Type B pancreatic cell (in vitro differentiated cells): ENCODE measurements around the gene FAM83G. TPM values are rescaled to one million over a fixed set of nuclear protein-coding genes. Genes with fewer than 3 reads are reported as not detected.

Experiments used
- DNase-seq: peaks from one replicate; pipeline ENCODE4 v3.0.0; 2021; ENCODE audit warnings: mixed read lengths; ENCODE audit not compliant: unreplicated experiment; ENCODE audit errors: extremely low spot score
- H3K27ac Mint-ChIP-seq: 2 replicates; pipeline ENCODE4 v1.8.0; 2021; ENCODE audit warnings: mild to moderate bottlenecking, mixed read lengths
- H3K27me3 Mint-ChIP-seq: 2 replicates; pipeline ENCODE4 v1.8.0; 2021; ENCODE audit warnings: mixed read lengths
- H3K36me3 Mint-ChIP-seq: 2 replicates; pipeline ENCODE4 v1.8.0; 2021; ENCODE audit warnings: mixed read lengths
- H3K4me1 Mint-ChIP-seq: one replicate; pipeline ENCODE4 v1.8.0; 2021; ENCODE audit warnings: mixed read lengths; ENCODE audit not compliant: unreplicated experiment
- H3K4me3 Mint-ChIP-seq: 2 replicates; pipeline ENCODE4 v1.8.0; 2021; ENCODE audit warnings: mild to moderate bottlenecking, mixed read lengths
- H3K9me3 Mint-ChIP-seq: 2 replicates; pipeline ENCODE4 v1.8.0; 2021; ENCODE audit warnings: mixed read lengths
- total RNA-seq: library from RNA; stranded (reverse); gene quantifications from 2 replicates; pipeline ENCODE4 v1.2.1, GENCODE V29; 2021; ENCODE audit warnings: low replicate concordance
- TF ChIP-seq, protein P1 (sequence below): fragments of 200-600 bp; sonication (generic); conservative IDR thresholded peaks from 2 replicates; pipeline ENCODE4 v1.5.0; 2021; ENCODE audit warnings: antibody characterized with exemption, mild to moderate bottlenecking

Gene FAM83G
- total RNA-seq, 1 donor from 2014 or later, result 8.3 TPM

DNA sequence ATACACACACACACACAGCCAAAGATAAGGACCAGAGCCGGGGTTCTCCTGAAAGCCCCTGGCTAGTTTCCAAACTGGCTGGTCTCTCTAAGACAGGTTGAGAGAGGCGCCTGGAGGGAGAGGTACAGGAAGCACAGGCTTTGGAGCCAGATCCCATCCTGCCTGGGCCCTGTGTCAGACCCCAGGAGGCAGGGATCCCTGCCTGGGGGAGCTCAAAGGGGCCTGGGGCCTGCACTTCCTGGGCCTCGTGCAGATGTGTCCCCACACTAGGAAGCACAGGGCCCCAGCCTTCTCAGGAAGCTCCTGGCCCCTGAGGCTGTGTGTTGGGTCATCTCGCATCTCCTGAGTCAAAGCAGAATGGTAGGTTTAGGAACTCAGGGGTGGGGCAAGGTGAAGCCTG is 36.6 kb downstream of the FAM83G start:
- no peak for DNase-seq
- no peak overlapping the region for H3K4me3 Mint-ChIP-seq
- TF ChIP-seq, protein P1, sequence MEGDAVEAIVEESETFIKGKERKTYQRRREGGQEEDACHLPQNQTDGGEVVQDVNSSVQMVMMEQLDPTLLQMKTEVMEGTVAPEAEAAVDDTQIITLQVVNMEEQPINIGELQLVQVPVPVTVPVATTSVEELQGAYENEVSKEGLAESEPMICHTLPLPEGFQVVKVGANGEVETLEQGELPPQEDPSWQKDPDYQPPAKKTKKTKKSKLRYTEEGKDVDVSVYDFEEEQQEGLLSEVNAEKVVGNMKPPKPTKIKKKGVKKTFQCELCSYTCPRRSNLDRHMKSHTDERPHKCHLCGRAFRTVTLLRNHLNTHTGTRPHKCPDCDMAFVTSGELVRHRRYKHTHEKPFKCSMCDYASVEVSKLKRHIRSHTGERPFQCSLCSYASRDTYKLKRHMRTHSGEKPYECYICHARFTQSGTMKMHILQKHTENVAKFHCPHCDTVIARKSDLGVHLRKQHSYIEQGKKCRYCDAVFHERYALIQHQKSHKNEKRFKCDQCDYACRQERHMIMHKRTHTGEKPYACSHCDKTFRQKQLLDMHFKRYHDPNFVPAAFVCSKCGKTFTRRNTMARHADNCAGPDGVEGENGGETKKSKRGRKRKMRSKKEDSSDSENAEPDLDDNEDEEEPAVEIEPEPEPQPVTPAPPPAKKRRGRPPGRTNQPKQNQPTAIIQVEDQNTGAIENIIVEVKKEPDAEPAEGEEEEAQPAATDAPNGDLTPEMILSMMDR, result no peak
- no peak overlapping the region for H3K27ac Mint-ChIP-seq
- H3K4me1 Mint-ChIP-seq, result peaks cover 5% of the 10 kb centered on the region
- no peaks in the 10 kb centered on the region for H3K27me3 Mint-ChIP-seq
- H3K9me3 Mint-ChIP-seq, result no peaks in the 10 kb centered on the region
- no peaks in the 10 kb centered on the region for H3K36me3 Mint-ChIP-seq

DNA sequence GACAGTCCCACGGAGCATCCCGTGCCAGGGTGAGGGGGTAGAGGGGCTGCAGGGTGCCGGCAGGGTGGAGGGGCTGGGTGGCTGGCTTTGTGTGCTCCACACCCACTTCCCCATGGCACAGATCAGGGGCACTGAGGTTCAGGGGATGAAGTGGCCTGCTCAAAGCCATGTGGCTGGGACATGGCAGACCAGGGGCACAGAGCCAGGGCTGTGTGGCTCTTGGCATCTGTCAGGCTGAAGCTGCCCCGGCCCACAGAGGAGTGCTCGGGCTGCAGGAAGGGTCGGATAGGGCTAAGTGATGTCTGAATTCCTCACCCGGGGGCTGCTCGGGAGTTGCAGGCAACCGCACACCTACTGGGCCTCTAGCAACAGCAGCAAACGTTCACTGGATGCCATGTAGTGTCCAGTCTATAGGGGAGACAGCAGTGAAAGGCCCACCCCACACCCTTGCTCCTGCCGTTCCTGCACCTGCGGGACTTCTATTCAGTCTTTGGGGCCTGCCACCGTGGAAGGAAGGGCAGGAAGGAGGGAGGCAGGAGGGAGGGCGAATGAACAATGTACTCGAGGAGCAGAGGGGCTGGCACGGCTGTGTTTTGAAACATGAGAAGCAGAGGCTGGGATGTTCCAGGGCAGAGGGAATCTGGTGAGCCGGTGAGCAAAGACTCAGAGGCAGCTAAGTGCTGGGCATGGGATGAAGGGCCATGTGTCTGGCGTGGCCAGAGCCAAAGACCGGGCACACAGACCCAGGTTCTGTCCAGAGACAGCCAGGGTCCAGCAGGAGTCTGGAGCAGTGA is 37.5 kb downstream of the FAM83G start:
- DNase-seq, result no peak
- H3K4me1 Mint-ChIP-seq, result peaks cover 13% of the 10 kb centered on the region
- H3K9me3 Mint-ChIP-seq, result no peaks in the 10 kb centered on the region
- no peaks in the 10 kb centered on the region for H3K27me3 Mint-ChIP-seq
- TF ChIP-seq, protein P1, result no peak
- H3K4me3 Mint-ChIP-seq, result peak overlapping the region; percentile 41
- peak overlapping the region; percentile 39 for H3K27ac Mint-ChIP-seq
- H3K36me3 Mint-ChIP-seq, result no peaks in the 10 kb centered on the region

DNA sequence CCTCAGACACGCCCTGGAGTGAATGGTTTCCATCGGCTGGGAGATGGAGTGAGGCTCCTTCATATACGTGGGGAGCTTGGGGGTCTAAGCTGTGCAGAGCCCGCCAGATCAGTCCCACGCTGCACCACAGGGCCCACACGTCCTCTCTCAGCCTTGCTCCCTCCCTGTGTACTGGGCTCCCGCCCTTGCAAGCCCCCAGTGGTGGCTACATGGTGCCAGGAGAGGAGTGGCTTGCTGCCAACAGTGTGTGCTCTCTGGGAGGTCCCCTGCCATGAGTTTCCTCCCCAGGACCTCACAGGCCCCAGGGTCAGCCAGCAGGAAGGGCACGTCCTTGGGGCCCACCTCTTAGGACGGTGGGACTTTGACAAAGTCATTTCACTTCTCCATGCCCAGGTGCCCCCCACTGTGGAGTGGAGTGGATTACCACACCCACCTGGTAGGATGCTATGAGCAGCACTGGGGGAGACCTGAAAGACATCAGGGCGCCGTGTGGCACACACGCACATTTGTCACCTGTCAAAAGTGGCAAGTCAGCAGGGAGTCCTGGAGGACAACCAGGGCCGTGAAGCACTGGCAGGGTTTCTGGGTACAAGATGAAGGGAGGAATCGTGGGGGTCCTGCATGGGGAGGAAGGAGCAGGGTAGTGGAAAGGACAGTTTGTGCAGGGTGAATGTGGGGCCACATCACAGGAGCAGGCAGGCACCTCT is 38.9 kb downstream of the FAM83G start:
- Mint-ChIP-seq H3K4me3 (no peak overlapping the region), H3K4me1 (peaks cover 25% of the 10 kb centered on the region), H3K36me3 (no peaks in the 10 kb centered on the region), H3K27me3 (peaks cover under 1% of the 10 kb centered on the region), H3K9me3 (no peaks in the 10 kb centered on the region), H3K27ac (peak overlapping the region; percentile 87)
- no peak for DNase-seq
- TF ChIP-seq, protein P1, result no peak

DNA sequence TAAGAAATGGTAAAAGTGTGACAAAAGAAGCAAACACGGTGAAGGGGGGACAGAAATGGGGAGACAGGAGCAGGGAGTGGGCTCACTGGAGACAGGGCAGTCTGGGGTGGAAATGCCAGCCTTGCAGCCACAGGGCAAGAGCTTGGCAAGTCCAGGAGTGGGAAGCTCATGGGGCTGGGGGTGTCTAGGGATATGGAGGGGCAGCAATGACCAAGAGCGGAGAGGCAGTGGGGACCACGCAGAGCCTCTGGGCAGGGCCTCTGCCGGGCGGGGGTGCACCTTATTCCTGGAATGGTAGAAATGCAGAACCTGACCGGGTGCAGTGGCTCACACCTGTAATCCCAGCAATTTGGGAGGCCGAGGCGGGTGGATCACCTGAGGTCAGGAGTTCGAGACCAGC is 40.0 kb downstream of the FAM83G start:
- peaks cover 3% of the 10 kb centered on the region for H3K27me3 Mint-ChIP-seq
- H3K9me3 Mint-ChIP-seq, result no peaks in the 10 kb centered on the region
- TF ChIP-seq, protein P1, result no peak
- DNase-seq, result no peak
- H3K36me3 Mint-ChIP-seq, result no peaks in the 10 kb centered on the region
- H3K27ac Mint-ChIP-seq, result no peak overlapping the region
- H3K4me1 Mint-ChIP-seq, result peaks cover 27% of the 10 kb centered on the region
- no peak overlapping the region for H3K4me3 Mint-ChIP-seq

DNA sequence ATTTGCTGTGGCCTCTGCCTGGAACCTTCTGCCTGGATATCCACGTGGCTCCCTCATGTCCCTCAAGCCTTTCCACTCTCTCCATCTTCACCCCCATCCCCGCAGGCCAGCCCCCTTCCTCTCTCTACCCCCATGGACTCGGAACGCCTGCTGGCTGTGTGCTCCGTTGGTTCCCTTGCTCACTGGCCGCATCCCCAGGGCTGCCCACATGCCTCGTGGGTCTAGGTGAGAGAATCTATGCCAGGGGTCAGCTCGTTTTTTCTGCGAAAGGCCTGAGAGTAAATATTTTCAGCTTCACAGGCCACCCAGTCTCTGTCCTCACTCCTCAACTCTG is 40.6 kb downstream of the FAM83G start:
- Mint-ChIP-seq H3K4me1 (peaks cover 27% of the 10 kb centered on the region), H3K27ac (no peak overlapping the region), H3K27me3 (peaks cover 3% of the 10 kb centered on the region), H3K4me3 (no peak overlapping the region), H3K9me3 (no peaks in the 10 kb centered on the region), H3K36me3 (no peaks in the 10 kb centered on the region)
- TF ChIP-seq, protein P1, result no peak
- no peak for DNase-seq
